GM12878 (cell line): Measurements from ENCODE around the gene PRM2.

Experiments
- ETV6 ChIP-seq, 2 experiments: fragments of 450-650 bp in 1 of 2; IDR thresholded peaks in 1 of 2; conservative IDR thresholded peaks in 1 of 2; 2 replicates each; pipeline ENCODE4 v1.6.1; 2014; ENCODE audit warnings: antibody characterized with exemption in 1 of 2, borderline replicate concordance in 1 of 2, low read depth in 1 of 2, mild to moderate bottlenecking in 1 of 2, moderate library complexity in 1 of 2
- NFIC ChIP-seq: IDR thresholded peaks from 2 replicates; pipeline ENCODE4 v1.6.1; 2012; ENCODE audit warnings: low read depth, mild to moderate bottlenecking, inconsistent platforms, low read length, moderate library complexity
- YY1 ChIP-seq: IDR thresholded peaks from 2 replicates; pipeline ENCODE4 v1.6.1; 2011; ENCODE audit warnings: low read depth, mild to moderate bottlenecking, low read length

DNA sequence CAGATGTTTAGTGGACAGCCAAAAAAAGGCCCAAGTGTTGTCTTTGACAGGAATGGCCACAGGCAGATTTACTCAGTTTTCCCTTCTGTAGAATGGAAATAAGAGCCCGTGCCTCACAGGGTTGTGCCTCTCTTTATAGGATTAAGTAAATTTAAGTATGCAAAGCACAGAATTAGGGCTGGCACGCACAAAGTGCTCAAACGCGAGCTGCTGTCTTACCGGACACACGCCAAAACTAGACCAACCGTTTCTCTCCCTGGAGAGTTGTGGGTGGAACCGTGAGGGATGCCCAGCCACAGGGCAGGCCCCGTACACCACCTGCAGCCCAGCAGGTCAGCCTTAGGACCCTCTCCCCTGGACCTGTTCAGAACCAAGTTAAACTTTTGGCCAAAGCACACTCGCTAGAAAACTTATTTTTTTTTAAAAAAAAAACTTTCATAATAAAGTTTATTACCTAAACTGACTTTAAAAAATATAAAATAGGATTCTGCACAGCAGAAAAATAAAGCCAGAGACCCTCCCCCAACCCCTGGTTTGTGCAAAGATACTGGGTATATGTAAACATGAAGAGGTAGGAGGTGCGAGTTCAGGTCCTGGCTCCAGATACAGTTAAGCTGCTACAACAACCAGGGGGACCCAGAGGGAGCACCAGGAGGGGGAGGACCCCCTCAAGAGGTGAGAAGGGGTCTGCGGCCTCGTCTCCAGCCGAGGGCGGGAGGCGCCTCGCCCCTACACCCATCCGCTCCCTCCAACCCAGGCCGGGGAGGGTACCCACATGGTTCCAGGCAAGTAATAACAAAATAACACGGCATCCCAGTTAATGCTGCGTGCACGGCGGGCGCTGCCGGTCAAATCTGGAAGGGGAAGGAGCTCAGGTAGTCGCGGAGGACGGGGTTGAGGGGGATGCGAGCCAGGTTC is 22.0 kb downstream of the PRM2 start:
- TF ChIP-seq YY1: no peak
- no peak for TF ChIP-seq NFIC
- no peak for TF ChIP-seq ETV6 (conservative IDR thresholded peaks at IDR 0.05 in 1 of 2, IDR thresholded peaks at IDR 0.05 in 1 of 2; ENCODE audit: borderline replicate concordance in 1 of 2, low read depth in 1 of 2)
